Ishikawa (cell line): ENCODE data around the gene CHMP4A.

Experiments
- CEBPB ChIP-seq: IDR thresholded peaks from 2 replicates; pipeline ENCODE4 v1.6.1; 2012
- CREB1 ChIP-seq: IDR thresholded peaks from 2 replicates; pipeline ENCODE4 v1.6.1; 2012; ENCODE audit warnings: low read depth
- EGR1 ChIP-seq: IDR thresholded peaks from 2 replicates; pipeline ENCODE4 v1.6.1; 2012
- EP300 ChIP-seq: IDR thresholded peaks from 2 replicates; pipeline ENCODE4 v1.6.1; 2012; ENCODE audit warnings: borderline replicate concordance
- FOXM1 ChIP-seq: IDR thresholded peaks from 2 replicates; pipeline ENCODE4 v1.6.1; 2012; ENCODE audit warnings: low read depth, borderline replicate concordance
- NFIC ChIP-seq: IDR thresholded peaks from 2 replicates; pipeline ENCODE4 v1.6.1; 2012
- RAD21 ChIP-seq: IDR thresholded peaks from 2 replicates; pipeline ENCODE4 v1.6.1; 2012; ENCODE audit warnings: low read depth
- REST ChIP-seq: IDR thresholded peaks from 2 replicates; pipeline ENCODE4 v1.6.1; 2012; ENCODE audit warnings: low read depth, mild to moderate bottlenecking
- TAF1 ChIP-seq: IDR thresholded peaks from 2 replicates; pipeline ENCODE4 v1.6.1; 2012; ENCODE audit warnings: low read depth, mild to moderate bottlenecking
- TEAD4 ChIP-seq: IDR thresholded peaks from 2 replicates; pipeline ENCODE4 v1.6.1; 2012
- YY1 ChIP-seq: IDR thresholded peaks from 2 replicates; pipeline ENCODE4 v1.6.1; 2012; ENCODE audit warnings: low read depth
- ZBTB7A ChIP-seq: IDR thresholded peaks from 2 replicates; pipeline ENCODE4 v1.6.1; 2012; ENCODE audit warnings: low read depth
- TF ChIP-seq, protein P1 (sequence below): IDR thresholded peaks from 2 replicates; pipeline ENCODE4 v1.6.1; 2012
- TF ChIP-seq, protein P2 (sequence below): IDR thresholded peaks from 2 replicates; pipeline ENCODE4 v1.6.1; 2012

DNA sequence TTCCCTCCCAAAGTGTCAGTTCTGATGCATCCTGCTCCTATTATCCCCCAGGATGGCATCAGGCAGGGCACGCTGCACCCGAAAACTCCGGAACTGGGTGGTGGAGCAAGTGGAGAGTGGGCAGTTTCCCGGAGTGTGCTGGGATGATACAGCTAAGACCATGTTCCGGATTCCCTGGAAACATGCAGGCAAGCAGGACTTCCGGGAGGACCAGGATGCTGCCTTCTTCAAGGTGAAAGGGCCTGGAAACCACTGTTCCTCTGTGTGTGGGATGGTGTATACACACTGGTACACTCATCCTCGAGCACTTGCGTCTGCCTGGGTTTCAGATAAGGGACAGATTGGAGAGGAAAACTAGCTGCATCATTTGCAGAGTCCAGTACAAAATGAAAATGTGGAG is 51.2 kb downstream of the CHMP4A start:
- TF ChIP-seq REST = no peak
- TF ChIP-seq, protein P1, sequence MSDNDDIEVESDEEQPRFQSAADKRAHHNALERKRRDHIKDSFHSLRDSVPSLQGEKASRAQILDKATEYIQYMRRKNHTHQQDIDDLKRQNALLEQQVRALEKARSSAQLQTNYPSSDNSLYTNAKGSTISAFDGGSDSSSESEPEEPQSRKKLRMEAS = no peak
- no peak for TF ChIP-seq ZBTB7A
- no peak for TF ChIP-seq EP300
- TF ChIP-seq FOXM1 = no peak
- no peak for TF ChIP-seq YY1
- no peak for TF ChIP-seq EGR1
- TF ChIP-seq TAF1 = no peak
- no peak for TF ChIP-seq NFIC
- no peak for TF ChIP-seq TEAD4
- TF ChIP-seq CEBPB = no peak
- no peak for TF ChIP-seq RAD21
- no peak for TF ChIP-seq CREB1
- TF ChIP-seq, protein P2, sequence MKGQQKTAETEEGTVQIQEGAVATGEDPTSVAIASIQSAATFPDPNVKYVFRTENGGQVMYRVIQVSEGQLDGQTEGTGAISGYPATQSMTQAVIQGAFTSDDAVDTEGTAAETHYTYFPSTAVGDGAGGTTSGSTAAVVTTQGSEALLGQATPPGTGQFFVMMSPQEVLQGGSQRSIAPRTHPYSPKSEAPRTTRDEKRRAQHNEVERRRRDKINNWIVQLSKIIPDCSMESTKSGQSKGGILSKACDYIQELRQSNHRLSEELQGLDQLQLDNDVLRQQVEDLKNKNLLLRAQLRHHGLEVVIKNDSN = no peak
